Endodermal cell (in vitro differentiated cells): Measurements from ENCODE around the gene SDK1. TPM values are rescaled to one million over a fixed set of nuclear protein-coding genes. Genes with fewer than 3 reads are reported as not detected.

Source experiments
- DNase-seq: peaks from one replicate; pipeline ENCODE4 v3.0.0-alpha.2; 2017
- H3K27ac ChIP-seq: 2 replicates; pipeline ENCODE4 v1.5.1; 2013; ENCODE audit warnings: mild to moderate bottlenecking, low read depth, low read length, moderate library complexity
- H3K27me3 ChIP-seq: 2 replicates; pipeline ENCODE4 v1.6.1; 2013; ENCODE audit warnings: mild to moderate bottlenecking, low read length, moderate library complexity; ENCODE audit not compliant: insufficient read depth, control insufficient read depth, poor library complexity, severe bottlenecking
- H3K36me3 ChIP-seq: 2 replicates; pipeline ENCODE4 v1.7.0; 2013; ENCODE audit warnings: mild to moderate bottlenecking, low read length, moderate library complexity; ENCODE audit not compliant: control insufficient read depth, insufficient read depth
- H3K4me1 ChIP-seq: one replicate; pipeline ENCODE4 v1.7.0; 2013; ENCODE audit warnings: low read length; ENCODE audit not compliant: control insufficient read depth, insufficient read depth
- H3K4me3 ChIP-seq: 2 replicates; pipeline ENCODE4 v1.5.1; 2013; ENCODE audit warnings: mild to moderate bottlenecking, low read length, moderate library complexity
- H3K9ac ChIP-seq: 2 replicates; pipeline ENCODE4 v1.6.1; 2013; ENCODE audit warnings: mild to moderate bottlenecking, low read length, moderate library complexity; ENCODE audit not compliant: poor library complexity, severe bottlenecking; ENCODE audit errors: extremely low read depth
- H3K9me3 ChIP-seq: 2 replicates; pipeline ENCODE4 v1.6.1; 2013; ENCODE audit warnings: mild to moderate bottlenecking, low read length, moderate library complexity; ENCODE audit not compliant: control insufficient read depth
- H3K27ac Mint-ChIP-seq: 2 replicates; pipeline ENCODE4 v1.8.0; 2020; ENCODE audit warnings: mixed read lengths
- H3K27me3 Mint-ChIP-seq: 2 replicates; pipeline ENCODE4 v1.8.0; 2021; ENCODE audit warnings: mild to moderate bottlenecking, mixed read lengths; ENCODE audit not compliant: insufficient read depth
- H3K36me3 Mint-ChIP-seq: 2 replicates; pipeline ENCODE4 v1.8.0; 2020; ENCODE audit warnings: low read depth, mixed read lengths
- H3K4me1 Mint-ChIP-seq: 2 replicates; pipeline ENCODE4 v1.8.0; 2020; ENCODE audit warnings: mixed read lengths
- H3K4me3 Mint-ChIP-seq: 2 replicates; pipeline ENCODE4 v1.8.0; 2020; ENCODE audit warnings: mild to moderate bottlenecking, moderate library complexity, mixed read lengths
- H3K9me3 Mint-ChIP-seq: 2 replicates; pipeline ENCODE4 v1.8.0; 2020; ENCODE audit warnings: mild to moderate bottlenecking, mixed read lengths
- CTCF ChIP-seq: fragments of 200-600 bp; sonication (generic); conservative IDR thresholded peaks from 2 replicates; pipeline ENCODE4 v1.5.0; 2021; ENCODE audit warnings: antibody characterized with exemption, mild to moderate bottlenecking
- WGBS, 2 experiments: methylation state at CpG; one replicate each; pipeline versions ENCODE4 v1.1.5 to v1.1.7; 2013; ENCODE audit warnings: missing lambda C conversion rate in 2 of 2, mixed read lengths in 1 of 2; ENCODE audit not compliant: insufficient coverage in 1 of 2, insufficient read length in 1 of 2; 5-methylcytosine and 5-hydroxymethylcytosine counted together
- total RNA-seq, 2 donors: library from RNA; stranded (reverse); fragmentation: NEBNext Ultra II Directional in 1 of 2; extraction: Animal tissue kit (Norgen Biotek cat#: 25700) in 1 of 2; gene quantifications; 2 replicates in 1 of 2; 3 replicates in 1 of 2; pipeline ENCODE4 v1.2.1, GENCODE V29; 2021

The SDK1 gene
- total RNA-seq, 2 donors from 2014 or later = 22.7 to 23.1 TPM

GRCh38 chr7:4028221-4028620 lies 727.2 kb downstream of the SDK1 start:
- H3K4me1 ChIP-seq = no peaks in the 10 kb centered on the region
- Mint-ChIP-seq H3K4me3 (no peak overlapping the region), H3K27me3 (no peaks in the 10 kb centered on the region), H3K36me3 (no peaks in the 10 kb centered on the region), H3K4me1 (no peaks in the 10 kb centered on the region), H3K27ac (no peak overlapping the region), H3K9me3 (no peaks in the 10 kb centered on the region)
- no peaks in the 10 kb centered on the region for H3K27me3 ChIP-seq
- no peaks in the 10 kb centered on the region for H3K36me3 ChIP-seq
- DNase-seq = peak; percentile 20
- 91% methylated on average over 4 of the region's 4 CpGs; no CpG with 5 or more reads in 1 of the 2 experiments for WGBS, 2 experiments
- H3K27ac ChIP-seq = no peak overlapping the region
- H3K9ac ChIP-seq = no peak overlapping the region
- no peak overlapping the region for H3K4me3 ChIP-seq
- no peak for TF ChIP-seq CTCF
- H3K9me3 ChIP-seq = no peaks in the 10 kb centered on the region

- 88 to 95% methylated on average over 9 to 10 of the region's 10 CpGs for WGBS, 2 experiments
Measured at GRCh38 chr7:4029941-4030340, 728.9 kb downstream of the SDK1 start.

GRCh38 chr7:4030346-4030950 lies 729.4 kb downstream of the SDK1 start:
- 96% methylated on average over 12 to 14 of the region's 14 CpGs for WGBS, 2 experiments
- DNase-seq = peak; percentile 5
- no peak overlapping the region for H3K4me3 ChIP-seq
- Mint-ChIP-seq H3K9me3 (no peaks in the 10 kb centered on the region), H3K4me1 (peaks cover 1% of the 10 kb centered on the region), H3K27ac (no peak overlapping the region), H3K4me3 (no peak overlapping the region), H3K36me3 (no peaks in the 10 kb centered on the region), H3K27me3 (no peaks in the 10 kb centered on the region)
- no peaks in the 10 kb centered on the region for H3K27me3 ChIP-seq
- no peak overlapping the region for H3K27ac ChIP-seq
- no peaks in the 10 kb centered on the region for H3K4me1 ChIP-seq
- H3K9ac ChIP-seq = no peak overlapping the region
- TF ChIP-seq CTCF = no peak
- no peaks in the 10 kb centered on the region for H3K9me3 ChIP-seq
- H3K36me3 ChIP-seq = no peaks in the 10 kb centered on the region

More at GRCh38 chr7:4029941-4030340, 728.9 kb downstream of the SDK1 start:
- H3K36me3 Mint-ChIP-seq = no peaks in the 10 kb centered on the region
- no peaks in the 10 kb centered on the region for H3K36me3 ChIP-seq
- no peaks in the 10 kb centered on the region for H3K27me3 Mint-ChIP-seq
- peak; percentile 26 for DNase-seq
- H3K4me3 Mint-ChIP-seq = no peak overlapping the region
- H3K9me3 ChIP-seq = no peaks in the 10 kb centered on the region
- H3K27ac Mint-ChIP-seq = no peak overlapping the region
- no peak overlapping the region for H3K27ac ChIP-seq
- TF ChIP-seq CTCF = no peak
- H3K4me1 Mint-ChIP-seq = no peaks in the 10 kb centered on the region
- H3K9ac ChIP-seq = no peak overlapping the region
- no peak overlapping the region for H3K4me3 ChIP-seq
- no peaks in the 10 kb centered on the region for H3K27me3 ChIP-seq
- H3K9me3 Mint-ChIP-seq = no peaks in the 10 kb centered on the region
- no peaks in the 10 kb centered on the region for H3K4me1 ChIP-seq
